NB4 (cell line): ENCODE results near the gene STPG4.

Experiments used
- CTCF ChIP-seq: IDR thresholded peaks from one replicate; pipeline ENCODE4 v1.5.1; 2012; ENCODE audit warnings: low read depth, low read length
- POLR2A ChIP-seq: IDR thresholded peaks from 2 replicates; pipeline ENCODE4 v1.6.1; 2011; ENCODE audit warnings: mild to moderate bottlenecking; ENCODE audit not compliant: insufficient read length; ENCODE audit errors: extremely low read depth

GRCh38 chr2:47098953-47099352 is 56.2 kb downstream of the STPG4 start:
- TF ChIP-seq POLR2A (no peak), CTCF (no peak)
